Tibial nerve (tissue), 3 donors: ENCODE measurements around the gene C6orf52.

Experiments used
- POLR2A ChIP-seq, 2 donors: fragments of 450-650 bp; IDR thresholded peaks; one replicate each; pipeline ENCODE4 v1.6.1; 2017; ENCODE audit warnings: antibody characterized with exemption in 2 of 2, mild to moderate bottlenecking in 2 of 2, moderate library complexity in 2 of 2
- TF ChIP-seq, protein P1 (sequence below), 5 experiments: fragments of 200-600 bp in 3 of 5; fragments of 450-650 bp in 2 of 5; sonication (generic) in 3 of 5; IDR thresholded peaks; one replicate each; pipeline ENCODE4 v1.5.1; 2016 to 2019; ENCODE audit warnings: antibody characterized with exemption in 5 of 5, mild to moderate bottlenecking in 3 of 5, moderate library complexity in 2 of 5

DNA sequence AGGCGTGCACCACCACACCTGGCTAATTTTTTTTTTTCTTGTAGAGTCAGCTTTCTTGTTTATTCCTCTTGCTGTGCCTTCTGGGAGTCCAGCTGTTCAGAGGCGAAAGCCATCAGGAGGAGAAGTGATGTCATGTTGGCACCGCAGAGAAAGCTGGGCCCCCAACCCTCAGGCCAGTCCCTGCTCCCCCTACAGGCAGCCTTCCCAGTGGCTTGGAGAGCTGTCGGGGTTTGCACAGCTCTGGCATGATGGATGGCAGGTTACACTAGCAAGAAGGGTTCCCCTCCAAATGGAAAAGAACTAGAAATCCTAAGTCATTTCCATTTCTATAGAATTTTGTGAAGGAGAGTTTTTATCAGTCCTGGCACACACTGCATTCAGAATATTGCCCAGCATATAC, 72.6 kb downstream of the C6orf52 start:
- TF ChIP-seq POLR2A (IDR thresholded peaks at IDR 0.05): no peak
- TF ChIP-seq, protein P1, sequence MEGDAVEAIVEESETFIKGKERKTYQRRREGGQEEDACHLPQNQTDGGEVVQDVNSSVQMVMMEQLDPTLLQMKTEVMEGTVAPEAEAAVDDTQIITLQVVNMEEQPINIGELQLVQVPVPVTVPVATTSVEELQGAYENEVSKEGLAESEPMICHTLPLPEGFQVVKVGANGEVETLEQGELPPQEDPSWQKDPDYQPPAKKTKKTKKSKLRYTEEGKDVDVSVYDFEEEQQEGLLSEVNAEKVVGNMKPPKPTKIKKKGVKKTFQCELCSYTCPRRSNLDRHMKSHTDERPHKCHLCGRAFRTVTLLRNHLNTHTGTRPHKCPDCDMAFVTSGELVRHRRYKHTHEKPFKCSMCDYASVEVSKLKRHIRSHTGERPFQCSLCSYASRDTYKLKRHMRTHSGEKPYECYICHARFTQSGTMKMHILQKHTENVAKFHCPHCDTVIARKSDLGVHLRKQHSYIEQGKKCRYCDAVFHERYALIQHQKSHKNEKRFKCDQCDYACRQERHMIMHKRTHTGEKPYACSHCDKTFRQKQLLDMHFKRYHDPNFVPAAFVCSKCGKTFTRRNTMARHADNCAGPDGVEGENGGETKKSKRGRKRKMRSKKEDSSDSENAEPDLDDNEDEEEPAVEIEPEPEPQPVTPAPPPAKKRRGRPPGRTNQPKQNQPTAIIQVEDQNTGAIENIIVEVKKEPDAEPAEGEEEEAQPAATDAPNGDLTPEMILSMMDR (IDR thresholded peaks at IDR 0.05): no peak
